Neural cell (in vitro differentiated cells): ENCODE results near the gene MAP1LC3A.

ENCODE experiments used
- CTCF ChIP-seq: fragments of 450-650 bp; IDR thresholded peaks from 2 replicates; pipeline ENCODE4 v1.5.1; 2014; ENCODE audit warnings: antibody characterized with exemption, mild to moderate bottlenecking, moderate library complexity; ENCODE audit not compliant: poor library complexity, severe bottlenecking
- EZH2 ChIP-seq: fragments of 200-600, 300-800 bp; shearing (Covaris generic), sonication (generic); IDR thresholded peaks from 2 replicates; pipeline ENCODE4 v1.6.1; 2014; ENCODE audit warnings: antibody characterized with exemption, low read length, borderline replicate concordance, mild to moderate bottlenecking; ENCODE audit not compliant: insufficient read depth, poor library complexity, severe bottlenecking
- POLR2AphosphoS5 ChIP-seq: IDR thresholded peaks from 2 replicates; pipeline ENCODE4 v1.6.1; 2012

GRCh38 chr20:34543463-34544056, 15.0 kb upstream of the MAP1LC3A start:
- TF ChIP-seq CTCF (no peak), POLR2AphosphoS5 (no peak), EZH2 (no peak)
